HG03108 (cell line): Measurements from ENCODE around the gene SERPING1.
A peak's percentile ranks its signal among the peaks of the same experiment; 100 is the strongest.

ENCODE experiments used
- ATAC-seq: cut with Tn5 transposase; IDR thresholded peaks from one replicate; pipeline ENCODE4 v1.9.1; 2021; ENCODE audit warnings: moderate library complexity; ENCODE audit not compliant: unreplicated experiment

SERPING1 gene

DNA sequence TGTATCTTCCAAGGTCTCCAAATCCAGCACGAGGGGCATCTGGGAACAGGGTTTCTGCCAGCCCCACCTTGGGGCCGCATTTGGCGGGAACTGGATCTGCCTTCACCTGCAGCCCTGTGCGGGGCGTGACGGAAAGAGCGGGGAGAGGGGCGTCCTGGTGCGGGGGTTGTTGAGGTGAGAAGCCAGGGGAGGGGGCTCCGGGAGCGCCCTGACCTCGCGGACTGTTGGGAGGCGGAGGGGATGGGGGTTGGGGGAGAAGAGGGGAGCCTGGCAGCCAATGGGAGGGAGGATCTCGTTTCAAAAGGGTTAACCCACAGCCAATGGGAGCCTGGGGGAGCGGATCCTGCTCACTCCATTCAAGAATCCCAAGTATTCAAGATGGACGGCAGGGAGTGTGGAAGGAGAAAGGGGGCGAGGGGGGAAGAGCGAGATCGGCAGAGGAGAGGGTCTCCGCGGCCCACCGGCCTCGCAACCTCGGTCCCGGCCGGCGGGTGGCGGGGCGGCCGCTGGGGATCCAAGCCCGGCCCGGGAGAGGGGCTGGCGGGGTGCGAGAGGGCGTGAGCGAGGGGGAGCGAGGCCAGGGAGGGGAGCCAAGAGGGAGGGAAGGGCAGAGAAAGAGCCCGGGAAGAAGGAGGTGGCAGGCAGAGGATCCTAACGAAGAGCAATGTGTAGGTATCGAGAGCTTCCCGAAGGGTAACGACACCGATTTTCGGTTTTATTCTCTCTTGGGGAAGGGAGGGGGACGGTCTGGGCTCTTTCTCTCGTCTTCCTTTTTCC lies 40.7 kb downstream of the SERPING1 start:
- no peak for ATAC-seq

DNA sequence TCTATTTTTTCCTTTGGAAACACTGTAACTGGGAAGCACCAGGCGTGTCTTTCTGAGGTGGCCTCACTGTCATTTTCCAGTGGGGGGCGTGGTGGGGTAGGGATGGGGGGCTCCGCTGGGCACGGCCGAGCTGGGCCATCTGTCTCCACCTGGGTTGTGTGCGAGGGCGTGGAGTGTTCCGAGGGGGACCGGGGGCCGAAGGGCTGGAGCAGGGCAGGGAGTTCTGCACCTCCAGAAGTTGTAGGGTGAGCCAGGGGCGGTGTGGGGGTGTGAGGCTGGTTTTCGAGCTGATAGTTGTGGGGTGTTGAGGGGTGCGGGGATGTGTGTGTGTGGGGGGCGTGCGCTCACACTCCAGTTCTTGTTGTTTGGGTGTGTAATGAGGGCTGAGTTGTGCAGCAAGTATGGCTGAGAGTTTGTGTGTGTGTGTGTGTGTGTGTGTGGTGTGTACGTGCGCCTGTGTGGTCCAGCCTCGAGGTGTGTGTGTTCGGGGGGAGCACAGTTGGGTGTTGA lies 41.4 kb downstream of the SERPING1 start:
- ATAC-seq: no peak

DNA sequence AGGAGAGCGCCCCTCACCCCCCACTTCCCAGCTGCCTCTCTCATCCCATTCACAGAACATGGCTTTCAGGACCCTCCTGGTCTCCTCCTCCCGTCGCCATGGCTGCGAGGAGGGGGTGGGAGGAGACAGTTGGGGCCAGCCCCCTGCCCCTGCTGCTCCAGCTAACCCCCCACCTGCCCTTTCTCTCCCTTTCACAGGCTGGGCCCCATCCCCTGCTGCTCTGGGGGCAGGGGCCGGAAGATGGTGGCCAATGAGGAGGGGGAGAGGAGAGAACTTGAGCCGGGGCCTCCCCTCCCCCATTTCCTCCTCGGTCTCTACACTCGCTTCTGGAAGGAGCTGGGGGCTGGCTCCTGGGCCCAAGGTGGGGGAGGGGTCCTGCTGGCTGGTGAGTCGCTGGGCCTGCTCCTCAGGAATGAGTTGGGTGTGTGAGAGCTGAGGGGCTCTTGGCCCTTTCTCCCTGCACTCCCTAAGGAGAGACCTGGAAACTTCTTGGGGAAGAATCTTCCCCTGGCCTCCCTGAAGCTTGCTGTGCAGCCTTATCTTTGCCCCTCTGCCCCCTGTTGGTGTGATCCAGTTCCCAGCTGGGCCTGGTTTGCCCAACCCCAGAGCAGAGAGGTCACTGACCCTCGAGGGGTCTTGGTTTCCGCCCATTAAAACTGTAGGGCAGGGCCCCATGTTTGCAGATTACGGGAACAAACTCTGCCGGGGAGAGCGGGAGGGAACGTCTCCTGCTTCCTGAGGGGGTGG lies 42.0 kb downstream of the SERPING1 start:
- ATAC-seq: no peak

DNA sequence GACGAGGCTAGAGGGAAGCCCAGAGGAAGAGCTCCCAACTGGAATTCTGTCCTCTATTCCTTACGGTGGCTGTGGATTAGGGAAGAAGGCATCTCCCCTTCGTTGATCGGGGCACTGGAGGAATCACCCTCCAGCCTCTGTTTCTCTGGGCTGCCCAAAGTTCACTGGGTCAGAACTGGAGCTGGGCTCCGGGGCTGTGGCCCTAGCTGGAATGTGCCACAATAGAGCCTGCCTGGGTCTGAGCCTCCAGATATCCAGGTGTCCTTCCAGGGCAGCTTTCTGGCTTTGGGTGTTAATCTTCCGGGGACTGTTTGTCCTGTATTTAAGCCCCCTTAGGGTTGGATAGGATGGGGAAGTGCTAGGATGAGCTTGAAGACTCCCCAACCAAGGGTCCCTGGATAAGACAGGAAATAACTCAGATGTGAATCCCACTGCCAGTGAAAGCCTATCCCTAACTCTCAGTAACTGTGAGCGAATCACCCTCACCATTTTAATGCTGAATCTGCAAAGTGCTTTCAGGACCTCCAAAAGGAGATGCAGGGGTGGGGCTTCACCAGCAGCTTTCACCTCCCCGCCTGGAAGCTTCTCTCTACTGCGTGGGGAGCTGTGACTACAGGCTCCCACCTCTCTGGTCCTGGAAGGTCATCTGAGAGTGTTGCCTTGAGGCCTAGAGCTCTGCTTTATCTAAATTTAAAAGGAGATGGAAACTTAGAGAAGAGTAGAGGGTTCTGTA lies 42.7 kb downstream of the SERPING1 start:
- ATAC-seq: no peak

DNA sequence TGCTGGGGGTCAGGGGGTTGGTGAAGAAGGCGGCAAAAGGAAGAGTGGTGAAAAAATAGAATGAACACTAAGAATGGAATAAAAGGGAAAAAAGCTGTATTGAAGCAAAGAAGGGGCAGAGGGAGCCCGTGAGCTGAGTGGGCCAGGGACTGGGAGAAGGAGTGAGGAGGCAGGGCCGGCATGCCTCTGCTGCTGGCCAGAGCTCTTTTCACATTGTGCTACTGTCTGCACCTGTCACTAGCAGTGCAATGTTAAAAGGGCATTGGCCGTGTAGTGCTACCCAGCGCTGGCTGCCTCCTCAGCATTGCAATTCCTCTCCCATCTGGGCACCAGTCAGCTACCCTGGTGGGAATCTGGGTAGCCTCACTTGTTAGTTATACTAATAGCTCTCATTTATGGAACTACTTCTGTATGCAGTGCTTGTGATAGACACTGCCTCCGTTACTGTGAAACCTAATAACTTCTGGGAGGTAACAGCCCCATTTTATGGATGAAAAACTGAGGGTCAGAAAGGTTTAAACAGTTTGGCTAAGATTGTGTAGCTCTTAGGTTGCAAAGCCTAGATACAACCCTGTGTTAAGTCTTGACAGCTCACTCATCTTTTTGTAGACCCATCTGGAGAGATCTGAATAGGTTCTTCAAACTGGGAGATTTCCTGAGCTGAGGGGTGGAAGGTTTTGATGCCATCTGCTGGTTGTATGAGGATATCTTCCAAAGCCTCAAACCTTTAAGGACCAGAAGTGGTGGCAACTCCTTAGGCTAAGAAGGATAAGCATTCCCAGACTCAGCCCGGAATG lies 43.7 kb downstream of the SERPING1 start:
- peak; percentile 33 for ATAC-seq

DNA sequence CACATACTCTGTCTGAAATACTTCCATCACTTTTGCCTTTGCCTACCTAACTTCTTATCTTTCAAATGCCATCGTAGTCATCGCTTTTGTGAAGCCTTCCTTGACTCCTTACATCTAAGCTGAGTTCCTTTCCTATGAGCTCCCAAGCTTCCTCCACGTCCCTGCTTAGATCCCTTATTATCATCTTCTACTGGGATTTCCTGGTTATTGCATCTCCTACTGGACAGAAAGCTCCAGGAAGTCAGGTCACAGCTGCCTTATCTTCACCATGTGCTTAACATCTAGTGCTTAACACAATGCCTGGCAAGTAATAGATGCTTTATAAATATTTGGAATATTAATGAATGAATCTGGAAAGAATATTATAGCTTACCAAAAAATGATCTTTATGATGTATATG lies 46.3 kb downstream of the SERPING1 start:
- no peak for ATAC-seq

DNA sequence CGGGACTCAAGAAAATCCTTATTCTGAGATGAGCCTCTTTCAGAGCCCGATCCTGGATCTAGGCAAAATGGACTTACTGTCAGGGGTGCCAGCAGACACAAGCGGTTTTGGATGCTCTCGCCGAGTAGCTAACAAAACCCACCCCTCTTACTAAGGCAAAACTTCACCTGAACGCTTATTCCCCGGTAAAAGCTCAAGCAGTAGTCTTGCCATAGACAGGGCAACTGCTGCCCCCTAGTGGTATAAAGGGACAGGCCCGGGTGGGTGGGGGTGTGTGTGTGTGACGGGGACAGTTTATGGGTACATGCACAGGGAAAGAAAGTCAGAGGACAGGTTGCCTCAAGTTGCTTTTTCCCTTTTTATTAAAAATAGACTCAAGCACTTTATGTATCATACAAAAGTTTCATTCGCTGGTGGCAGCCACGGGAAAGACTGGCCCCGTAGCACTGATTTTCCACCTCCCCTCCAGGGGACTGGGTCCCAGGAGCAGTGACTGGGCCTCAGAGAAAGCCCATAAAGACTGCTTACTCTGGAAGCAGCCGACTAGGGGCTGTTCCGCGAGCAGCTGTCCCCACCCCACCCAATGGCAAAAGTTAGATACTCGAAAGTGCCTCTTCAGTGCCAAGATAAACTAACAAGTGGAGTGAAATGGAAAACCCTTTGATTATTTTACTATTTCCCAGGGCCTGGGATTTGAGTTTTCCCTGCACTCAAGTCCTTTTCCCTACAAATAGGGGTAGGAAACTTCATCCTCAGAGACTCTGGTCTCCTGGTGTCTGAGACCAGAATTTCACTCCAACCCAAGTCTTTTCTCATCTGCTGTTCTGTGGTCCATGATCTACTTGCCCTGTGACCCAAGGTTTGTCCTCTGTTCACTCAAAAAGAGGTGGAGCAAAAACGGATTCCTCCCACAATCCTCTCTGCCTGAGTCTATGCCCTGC lies 47.5 kb downstream of the SERPING1 start:
- ATAC-seq: peak; percentile 41

DNA sequence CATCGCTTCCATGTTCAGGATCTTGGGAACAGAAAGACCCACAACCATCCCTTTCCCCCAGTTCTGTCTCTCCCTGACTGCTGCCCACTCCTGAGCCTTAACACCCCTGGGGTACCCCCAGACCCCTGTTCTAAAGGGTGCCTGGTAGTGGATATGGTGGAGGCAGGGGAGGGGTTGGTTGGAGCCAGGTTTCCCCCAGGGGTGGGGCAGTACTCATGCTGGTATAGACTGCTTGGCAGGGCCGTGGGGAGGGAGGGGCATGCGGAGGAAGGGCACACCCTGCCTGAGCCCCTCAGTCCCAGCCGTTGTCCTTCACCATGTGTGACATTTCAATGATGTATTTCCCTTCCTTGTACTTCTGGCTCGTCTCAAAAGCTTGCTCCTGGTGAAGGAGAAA lies 48.2 kb downstream of the SERPING1 start:
- no peak for ATAC-seq

DNA sequence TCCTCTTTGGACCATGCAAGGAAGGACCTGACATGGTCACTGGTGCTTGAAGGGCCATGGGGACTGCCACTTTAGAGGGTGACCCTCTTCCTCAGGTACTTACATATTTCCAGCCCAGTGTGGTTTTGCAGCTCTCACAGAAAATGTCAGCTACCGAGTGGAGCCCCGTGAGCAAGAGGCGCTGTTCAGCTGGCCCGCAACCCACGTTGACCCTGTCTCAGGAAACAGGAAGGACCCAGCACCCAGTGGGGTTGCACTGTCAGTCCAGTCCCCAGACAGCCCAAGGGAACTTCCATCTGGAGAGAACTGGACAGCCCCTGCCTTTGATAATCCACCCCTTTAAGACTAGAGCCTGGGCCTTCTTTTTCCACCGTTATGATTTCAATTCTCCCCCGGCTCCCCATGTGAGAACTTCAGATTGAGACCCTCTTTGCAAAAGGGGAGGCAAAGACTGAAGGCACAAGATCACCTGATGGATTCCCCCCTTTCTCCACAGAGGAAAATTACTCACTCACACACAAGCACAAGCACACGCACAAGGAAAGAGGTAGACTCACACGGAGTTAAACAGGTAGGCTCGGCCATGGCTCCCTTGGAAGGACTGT lies 48.8 kb downstream of the SERPING1 start:
- ATAC-seq: peak; percentile 41

DNA sequence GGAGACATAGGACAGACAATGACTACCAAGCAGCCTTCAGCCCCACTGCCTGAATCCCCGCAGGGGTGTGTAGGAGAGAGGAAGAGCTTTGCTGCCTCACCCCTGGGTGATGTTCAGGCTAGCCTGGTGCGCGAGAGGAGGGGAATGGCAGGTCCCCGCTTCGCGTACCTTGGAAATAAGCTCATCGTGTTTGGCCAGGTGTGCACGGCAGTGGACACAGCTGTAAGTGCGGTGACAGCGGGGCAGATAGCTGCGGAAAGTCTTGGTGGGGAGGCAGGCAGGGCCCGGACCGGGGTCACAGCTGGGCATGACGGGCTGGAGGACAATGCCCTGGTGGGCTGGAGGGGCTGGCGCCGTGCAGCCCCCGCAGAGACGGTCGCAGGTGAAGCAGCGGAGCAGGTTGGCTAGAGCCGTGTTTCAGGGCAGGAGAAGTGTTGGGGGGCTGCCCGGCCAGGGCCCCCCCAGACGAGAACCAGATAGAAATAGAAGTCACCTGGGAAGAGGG lies 49.4 kb downstream of the SERPING1 start:
- no peak for ATAC-seq

DNA sequence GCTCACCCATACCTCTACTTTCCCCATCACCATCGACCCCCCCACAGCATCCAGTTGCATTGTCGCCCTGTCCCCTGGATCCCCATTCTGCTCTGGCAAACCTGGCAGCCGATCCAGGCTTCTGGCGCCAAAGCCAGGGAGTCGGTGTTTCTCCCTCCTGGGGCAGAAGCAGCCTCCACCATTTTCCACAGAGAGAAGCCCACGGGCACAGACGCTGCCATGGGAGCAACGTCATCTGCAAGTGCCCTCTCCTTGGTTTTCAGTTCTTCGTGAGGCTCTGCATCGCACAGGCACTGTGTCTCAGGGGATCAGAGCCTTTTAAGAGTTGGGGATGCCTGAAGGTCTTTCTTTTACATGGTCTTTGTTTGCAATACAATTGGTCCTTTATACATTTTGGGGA lies 49.9 kb downstream of the SERPING1 start:
- ATAC-seq: no peak

DNA sequence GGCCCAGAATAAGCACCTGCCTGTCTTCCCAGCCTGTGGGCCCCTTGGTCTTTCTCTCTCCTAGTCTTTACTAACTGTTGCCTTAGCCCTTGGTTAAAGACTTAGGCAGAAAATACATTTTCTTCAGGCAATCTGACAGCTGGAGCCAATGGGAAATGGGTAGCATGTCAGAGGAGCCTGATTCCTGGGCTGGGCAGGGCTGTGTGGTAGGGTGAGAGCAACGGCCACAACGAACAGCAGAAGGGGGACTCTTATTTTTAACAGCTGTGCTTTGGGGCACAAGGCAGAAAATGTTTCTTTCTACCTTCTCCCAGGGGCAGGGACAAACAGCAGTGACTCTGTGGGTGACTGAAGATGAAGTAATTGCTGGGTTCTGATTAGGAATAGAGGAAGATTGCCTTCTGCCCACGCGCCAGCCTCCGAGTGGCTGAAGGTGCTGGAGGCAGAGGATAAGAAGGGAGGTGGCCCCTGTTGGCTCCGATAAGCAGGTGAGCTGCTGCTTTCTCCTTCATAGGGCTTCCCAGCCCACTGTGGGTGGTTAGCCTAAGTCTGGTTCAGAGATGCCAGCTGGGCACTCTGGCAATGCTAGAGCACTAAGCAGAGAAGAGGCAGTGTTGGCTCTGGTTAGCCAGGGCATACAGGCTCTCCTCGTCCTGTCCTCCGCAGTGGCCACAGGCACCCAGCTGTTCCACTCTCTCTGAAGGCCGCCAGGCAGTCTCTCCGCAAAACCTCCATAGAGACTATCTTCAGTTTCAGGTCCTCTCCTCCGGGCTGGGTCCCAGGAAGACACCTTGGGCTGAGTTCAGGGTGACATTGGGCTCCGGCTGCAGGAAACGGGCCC lies 50.7 kb downstream of the SERPING1 start:
- ATAC-seq: no peak

DNA sequence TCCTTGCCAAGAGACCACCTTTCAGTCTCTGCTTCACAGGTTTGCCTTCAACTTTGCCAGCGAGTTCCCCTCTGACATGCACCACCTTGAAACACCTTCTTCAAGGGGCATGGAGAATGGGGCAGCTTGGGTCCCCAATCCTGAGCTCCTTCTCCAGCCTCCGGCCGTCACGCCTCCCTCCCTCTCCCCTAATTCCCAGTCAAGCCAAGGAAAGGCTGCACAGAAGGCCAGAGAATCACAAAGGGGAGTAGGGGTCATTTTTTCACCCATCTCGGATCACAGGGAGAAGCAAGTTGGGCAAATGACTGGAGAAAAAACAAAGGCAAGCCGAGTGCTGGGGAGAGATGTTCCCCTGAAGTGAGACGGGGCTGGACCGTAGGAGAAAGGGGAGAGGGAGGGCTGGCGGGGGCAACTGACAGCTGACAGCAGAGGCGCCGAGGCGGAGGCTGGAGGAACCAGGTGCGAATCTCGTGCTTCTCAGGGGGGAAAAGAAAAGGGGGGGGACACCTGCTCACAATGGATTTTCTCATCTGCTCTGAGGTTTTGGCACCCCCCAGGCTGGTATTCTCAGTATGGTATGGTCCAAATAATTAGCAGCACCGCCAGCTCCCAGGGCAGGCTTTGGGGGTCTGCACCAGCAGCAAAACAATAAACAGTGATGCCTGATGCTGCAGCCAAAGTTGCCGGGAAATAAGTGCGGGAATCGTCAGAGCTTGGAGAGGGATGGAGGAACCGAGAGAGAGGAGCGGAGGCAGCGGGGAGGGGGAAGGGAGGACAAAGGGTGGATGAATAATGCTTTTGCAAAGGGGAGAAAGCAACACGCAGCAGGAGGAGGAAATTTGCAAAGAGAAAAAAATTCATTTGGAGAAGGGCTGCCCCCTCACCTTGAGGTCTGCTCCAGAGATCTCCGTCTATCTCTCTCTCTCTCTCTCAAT lies 51.6 kb downstream of the SERPING1 start:
- no peak for ATAC-seq

DNA sequence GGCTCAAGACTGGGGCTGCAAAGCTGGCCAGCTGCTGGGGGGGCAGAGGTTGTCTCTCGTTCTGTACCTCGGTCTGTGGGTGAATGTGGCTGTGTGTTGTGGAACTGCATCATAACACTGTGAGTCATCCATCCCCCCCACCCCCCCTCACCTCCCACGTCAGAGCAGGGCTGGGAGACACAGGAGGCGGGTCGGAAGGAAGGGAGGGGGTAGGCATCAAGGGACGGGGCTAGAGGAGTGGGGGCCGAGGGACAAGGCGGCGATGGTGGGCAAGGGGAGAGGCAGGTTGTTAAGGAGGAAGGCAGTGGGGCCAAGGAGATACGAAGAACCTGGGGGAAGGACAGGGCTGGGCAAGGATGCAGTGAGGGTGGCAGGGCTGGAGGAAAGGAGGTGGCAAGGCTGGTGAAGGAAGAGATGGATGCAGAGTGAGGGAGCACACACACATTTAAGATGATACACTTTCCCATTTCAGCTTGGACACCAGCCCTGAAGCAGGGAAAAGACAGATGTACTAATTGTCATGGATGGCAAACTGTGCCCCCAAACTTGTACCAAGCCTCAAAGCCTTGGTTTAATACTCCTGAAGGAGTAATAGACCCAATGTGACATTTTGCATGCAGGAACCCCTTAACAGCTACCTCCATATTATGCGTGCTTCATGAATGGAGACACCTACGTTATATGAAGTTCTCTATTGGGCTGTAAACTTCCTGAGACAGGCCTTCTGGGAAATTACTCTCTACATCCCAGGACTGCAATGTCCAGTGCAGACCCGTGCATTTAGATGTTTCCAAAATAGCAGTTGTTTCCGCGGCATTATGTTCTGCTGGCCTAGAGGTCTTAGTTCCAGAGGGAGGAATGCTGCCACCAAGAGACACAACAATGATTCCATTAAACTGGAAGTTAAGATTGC lies 52.6 kb downstream of the SERPING1 start, which contains the start of gene YPEL4:
Gene YPEL4 (minus strand): TSS at position 87 of the 913 bp plus-strand sequence. CDS start 2,805 bp downstream, outside the sequence.
- no peak for ATAC-seq

DNA sequence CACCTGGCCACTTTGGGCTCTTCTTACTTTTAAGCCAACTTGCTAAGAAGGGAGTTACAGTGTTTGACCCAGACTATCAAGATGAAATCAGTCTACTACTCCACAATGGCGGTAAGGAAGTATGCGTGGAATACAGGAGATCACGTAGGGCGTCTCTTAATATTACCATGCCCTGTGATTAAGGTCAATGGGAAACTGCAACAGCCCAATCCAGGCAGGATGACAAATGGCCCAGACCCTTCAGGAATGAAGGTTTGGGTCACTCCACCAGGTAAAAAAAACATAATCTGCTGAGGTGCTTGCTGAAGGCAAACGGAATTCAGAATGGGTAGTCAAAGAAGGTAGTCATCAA lies 53.2 kb downstream of the SERPING1 start:
- no peak for ATAC-seq

DNA sequence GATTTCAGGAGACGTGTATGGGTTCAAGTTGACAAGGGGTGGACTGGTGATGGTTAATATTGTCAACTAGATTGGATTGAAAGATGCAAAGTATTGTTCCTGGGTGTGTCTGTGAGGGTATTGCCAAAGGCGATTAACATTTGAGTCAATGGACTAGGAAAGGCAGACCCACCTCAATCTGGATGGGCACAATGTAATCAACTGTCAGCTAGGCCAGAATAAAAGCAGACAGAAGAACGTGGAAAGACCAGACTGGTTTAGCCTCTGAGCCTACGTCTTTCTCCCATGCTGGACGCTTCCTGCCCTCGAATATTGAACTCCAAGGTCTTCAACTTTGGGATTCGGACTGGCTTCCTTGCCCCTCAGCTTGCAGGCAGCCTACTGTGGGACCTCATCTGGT lies 53.9 kb downstream of the SERPING1 start:
- ATAC-seq: no peak
